NCI-H345 (cell line): ENCODE results near the gene SLC5A1.

ENCODE experiments used
- DNase-seq: peaks from one replicate; lab custom pipeline; 2025; lab: John Stamatoyannopoulos, UW

SLC5A1 gene

DNA sequence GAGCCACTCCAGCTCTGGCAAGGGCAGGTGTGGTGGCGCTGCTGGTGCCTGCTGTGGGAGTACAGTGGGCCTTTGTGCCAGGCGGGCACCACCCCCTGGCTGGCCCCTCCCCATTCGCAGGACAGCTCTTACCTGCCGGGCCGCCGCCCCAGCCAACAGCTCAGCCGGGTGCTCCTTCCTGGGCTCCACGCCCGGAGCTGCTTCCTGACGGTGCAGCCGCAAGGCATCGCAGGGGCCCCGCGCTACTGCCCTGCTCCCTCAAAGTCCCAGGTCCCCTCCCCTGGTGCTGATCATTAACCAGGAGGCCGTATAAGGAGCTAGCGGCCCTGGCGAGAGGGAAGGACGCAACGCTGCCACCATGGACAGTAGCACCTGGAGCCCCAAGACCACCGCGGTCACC, at the start of gene SLC5A1:
Gene SLC5A1 (plus strand): TSS at position 338 of the 400 bp plus-strand sequence. CDS start 21 bp downstream, at position 359.
- peak; percentile 92 for DNase-seq

DNA sequence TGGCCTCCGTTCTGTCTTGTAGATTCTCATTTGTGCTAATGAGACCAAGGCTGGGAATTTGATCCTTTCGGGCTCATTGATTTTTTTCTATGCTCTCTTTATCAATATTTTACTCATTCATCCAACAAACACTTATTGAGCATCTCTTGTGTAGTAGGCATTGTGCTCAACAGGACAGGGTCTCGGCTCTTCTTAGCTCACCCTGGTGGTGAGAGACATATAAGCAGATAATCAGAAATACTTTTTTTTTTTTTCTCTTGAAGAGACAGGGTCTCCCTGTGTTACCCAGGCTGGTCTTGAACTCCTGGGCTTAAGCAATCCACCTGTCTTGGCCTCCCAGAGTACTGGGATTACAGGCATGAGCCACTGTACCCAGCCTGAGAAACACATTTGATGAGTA, 48.0 kb upstream of the SLC5A1 start:
- DNase-seq, result no peak

GRCh38 chr22:31995807-31996206, 47.3 kb upstream of the SLC5A1 start:
- DNase-seq, result no peak

DNA sequence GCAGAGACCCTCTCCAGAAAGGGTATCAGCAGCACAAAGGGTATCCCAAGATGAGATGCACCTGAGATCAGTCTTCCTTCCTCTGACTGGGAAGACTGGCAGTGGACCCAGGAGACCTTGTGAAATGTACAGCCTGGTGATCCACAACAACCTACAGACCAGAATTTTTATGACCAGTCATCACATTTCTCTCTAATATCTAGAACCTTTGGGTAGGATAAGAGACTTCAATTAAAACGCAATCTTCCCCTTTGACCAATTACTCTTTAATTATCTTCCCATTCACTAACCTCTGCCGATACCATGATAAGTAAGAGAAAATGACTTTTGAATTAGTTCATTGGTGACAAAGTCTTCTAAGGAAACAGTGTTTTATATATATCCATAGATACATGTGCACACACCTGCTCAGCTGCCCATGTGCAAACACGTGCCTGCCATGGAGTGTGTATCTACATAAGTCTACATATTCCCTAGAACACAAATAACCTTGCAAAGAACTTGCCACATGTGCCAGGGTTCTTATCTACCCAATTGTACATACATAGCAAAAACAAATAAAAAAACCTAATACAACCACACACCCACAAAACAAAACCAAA, 44.2 kb upstream of the SLC5A1 start:
- no peak for DNase-seq

DNA sequence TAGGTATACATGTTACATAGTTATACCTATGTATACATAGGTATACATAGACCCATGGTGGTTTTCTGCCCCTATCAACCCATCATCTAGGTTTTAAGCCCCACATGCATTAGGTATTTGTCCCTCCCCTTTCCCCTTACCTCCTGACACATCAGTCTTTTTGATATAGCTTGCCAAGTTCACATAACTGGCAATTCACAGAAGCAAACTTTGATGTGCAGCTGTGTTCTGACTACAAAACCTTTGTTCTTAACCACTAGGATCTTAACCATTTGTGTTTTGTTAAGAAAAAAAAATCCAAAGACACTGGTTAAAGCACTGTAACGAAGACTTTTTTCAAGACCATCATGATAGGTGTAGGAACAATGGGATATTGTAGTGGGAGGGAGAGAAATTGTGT, 42.9 kb upstream of the SLC5A1 start:
- no peak for DNase-seq

DNA sequence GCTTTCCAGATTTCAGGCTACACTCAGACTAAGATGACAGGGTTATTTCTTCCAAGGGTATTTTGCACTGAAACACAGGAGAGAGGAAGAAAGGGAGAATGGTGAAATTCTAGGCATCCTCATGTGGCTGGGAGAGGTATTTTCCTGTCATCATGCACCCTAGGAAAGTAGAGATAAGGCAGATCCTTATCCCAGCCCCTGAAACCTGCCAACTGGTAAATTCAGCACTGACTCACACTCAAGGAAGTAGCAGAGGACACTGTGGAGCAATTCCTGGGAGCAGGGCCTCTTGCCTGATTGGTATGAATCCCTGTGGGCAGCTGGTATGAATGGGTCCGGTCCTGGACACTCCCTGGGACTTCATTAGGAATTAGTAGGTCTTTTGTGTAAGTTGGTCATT, 37.6 kb upstream of the SLC5A1 start:
- DNase-seq, result no peak

DNA sequence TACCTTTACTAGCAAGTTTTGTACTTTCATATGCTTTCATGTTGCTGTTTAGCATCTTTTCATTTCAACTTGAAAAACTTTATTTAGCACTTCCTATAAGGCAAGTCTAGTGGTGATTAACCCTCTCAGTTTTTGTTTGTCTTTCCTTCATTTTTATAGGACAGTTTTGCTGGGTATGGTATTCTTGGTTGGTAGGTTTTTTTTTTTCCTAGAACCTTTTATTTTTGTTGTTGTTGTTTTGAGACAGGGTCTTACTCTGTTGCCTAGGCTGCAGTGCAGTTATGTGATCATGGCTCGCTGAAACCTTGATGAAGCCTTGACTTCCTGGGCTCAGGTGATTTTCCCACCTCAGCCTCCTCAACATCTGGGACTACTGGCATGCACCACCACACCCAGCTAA, 29.9 kb upstream of the SLC5A1 start:
- DNase-seq, result no peak

- no peak for DNase-seq
Measured at GRCh38 chr22:32016081-32016480, 27.0 kb upstream of the SLC5A1 start.

GRCh38 chr22:32018056-32018455, 25.0 kb upstream of the SLC5A1 start:
- no peak for DNase-seq

DNA sequence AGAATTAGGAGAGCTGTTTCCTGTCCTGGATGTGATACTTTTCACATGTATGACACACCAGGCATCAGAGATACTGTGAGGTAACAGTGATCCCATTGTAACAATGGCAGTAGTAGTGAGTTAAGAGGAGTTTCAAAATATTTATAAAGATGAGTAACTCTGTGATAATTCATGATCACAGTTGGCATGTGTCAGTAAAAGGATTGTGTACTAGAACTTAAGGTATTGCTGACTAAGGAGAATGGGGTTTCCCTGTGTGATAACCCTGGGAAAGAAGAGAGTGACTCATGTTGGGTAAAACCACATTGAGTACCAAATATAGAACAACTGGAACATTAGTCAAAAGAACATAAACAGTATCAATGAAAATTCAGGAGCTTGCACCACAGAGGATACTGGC, 22.9 kb upstream of the SLC5A1 start:
- DNase-seq, result no peak

- no peak for DNase-seq
Measured at GRCh38 chr22:32021716-32022115, 21.3 kb upstream of the SLC5A1 start.

GRCh38 chr22:32023251-32023827, 19.7 kb upstream of the SLC5A1 start:
- no peak for DNase-seq

GRCh38 chr22:32024796-32025195, 18.3 kb upstream of the SLC5A1 start:
- no peak for DNase-seq

GRCh38 chr22:32030518-32031247, 12.4 kb upstream of the SLC5A1 start:
- DNase-seq, result no peak

DNA sequence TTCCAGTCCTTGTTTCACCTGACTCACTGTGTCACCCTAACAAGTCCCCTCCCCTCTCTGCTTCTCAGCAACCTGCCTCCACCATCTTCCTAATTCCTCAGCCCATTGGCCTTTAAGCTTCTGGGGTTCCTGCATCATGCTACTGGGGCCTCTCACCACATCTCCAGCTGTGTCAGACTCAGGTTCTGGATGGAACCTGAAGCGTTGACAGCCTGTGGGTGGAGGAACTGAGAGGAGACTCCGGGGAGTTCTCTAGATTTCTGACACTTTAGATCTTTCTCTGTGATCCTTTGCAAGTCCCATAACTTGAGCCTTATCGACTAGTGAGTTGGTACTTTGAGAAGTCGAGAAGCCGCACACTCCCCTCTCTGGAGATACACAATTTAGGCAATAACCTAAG, 11.6 kb upstream of the SLC5A1 start:
- no peak for DNase-seq

DNA sequence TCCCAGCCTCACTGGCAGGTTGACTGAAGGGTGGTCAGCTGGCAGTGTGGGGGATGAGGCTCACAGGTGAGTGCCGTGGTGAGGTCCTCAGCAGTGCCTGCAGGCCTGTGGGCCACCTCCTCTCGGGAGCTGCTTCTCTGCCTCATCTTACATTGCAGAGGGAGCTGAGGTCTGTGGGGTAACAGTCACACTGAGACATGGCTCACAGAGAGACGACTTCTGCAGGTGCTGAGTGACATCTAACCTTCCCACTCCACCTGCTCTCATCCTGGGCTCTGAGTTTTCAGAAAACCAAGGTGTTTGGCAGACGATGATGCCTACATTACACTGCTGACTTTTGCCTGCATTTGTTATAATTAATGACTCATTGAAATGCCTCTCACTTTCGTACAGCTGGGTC, 8.8 kb upstream of the SLC5A1 start:
- no peak for DNase-seq

DNA sequence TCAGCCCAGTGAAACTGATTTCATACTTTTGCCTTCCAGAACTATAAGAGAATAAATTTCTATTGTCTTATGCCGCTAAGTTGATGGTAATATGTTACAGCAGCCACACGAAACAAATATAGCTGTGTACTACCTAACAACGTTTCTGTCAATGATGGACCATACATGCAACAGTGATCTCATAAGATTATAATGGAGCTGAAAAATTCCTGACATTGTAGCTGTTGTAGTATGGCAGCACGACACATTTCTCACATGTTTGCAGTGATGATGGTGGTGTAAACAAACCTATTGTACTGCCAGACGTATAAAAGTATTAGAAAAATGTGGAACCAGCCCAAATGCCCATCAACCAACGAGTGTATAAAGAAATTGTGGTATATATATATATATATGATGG, 5.8 kb upstream of the SLC5A1 start:
- DNase-seq, result no peak

DNA sequence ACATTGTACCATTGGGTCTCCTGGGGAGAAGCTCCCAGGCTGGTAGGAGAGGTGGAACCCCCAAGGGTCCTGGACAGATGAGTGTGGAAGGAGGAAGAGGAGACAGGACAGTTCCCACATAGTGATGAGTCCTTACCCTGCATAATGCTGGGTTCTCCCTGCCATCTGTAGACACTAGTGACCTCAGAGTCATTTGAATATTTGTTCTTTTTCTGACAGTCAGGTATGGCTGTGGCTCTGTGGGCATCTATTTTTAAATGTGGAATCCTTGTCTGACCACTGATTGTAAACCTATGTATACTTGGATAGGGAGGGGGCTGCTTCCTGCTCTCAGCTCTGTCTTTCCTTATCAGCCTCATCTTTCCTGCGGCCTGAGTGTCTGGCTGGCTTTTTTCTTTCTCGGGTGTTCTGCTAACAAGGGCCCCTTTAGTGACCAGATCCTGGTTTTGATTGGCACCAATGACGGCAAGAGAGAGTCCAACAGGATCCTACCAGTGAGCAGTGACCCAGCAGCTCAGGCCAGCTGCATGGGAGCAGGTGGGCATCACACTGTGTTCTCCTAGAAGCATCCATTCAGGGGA, 2.6 kb upstream of the SLC5A1 start:
- no peak for DNase-seq

- peak; percentile 34 for DNase-seq
Measured at GRCh38 chr22:32043391-32043790, 330 bp downstream of the SLC5A1 start.

- no peak for DNase-seq
Measured at GRCh38 chr22:32044477-32044876, 1.4 kb downstream of the SLC5A1 start.

DNA sequence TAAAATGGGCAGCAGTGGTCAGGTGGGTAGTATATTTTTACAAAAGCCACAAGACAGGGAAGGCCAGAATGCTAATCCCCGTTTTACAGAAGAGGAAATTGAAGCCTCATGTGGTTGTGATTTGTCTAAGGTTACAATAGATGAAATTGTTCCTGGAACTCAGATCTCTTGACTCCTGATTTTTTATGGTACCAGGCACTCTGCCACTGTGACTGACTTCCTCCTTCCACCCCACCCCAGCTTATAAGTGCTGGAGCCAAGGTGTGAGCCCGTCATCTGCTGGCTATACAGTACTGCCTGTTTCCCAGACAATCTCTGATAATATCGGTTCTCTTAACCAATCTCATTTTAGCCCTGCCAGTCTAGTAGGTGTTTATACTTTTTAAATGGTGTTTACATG, 1.9 kb downstream of the SLC5A1 start:
- peak; percentile 5 for DNase-seq

GRCh38 chr22:32048069-32048468, 5.0 kb downstream of the SLC5A1 start:
- no peak for DNase-seq
